Stimulated activated naive CD4-positive, alpha-beta T cell treated with Interleukin-2 at 50 U/mL for 16 hours (primary cell): Measurements from ENCODE around the gene AMPH.
"Not testable (repeated sequence)": the region's sequence is repeated elsewhere in the genome, so short reads cannot be mapped to it uniquely, and the experiment has no call there.

Source experiments
- DNase-seq: peaks from one replicate; lab custom pipeline; 2025; lab: John Stamatoyannopoulos, UW

Gene AMPH

GRCh38 chr7:38395921-38396552 lies 235.1 kb downstream of the AMPH start:
- DNase-seq = not testable (repeated sequence)

- DNase-seq = no peak
These were observed 236.5 kb downstream of the AMPH start for GRCh38 chr7:38394660-38395059.

GRCh38 chr7:38393874-38394273 lies 237.3 kb downstream of the AMPH start:
- DNase-seq = no peak

GRCh38 chr7:38391751-38392150 lies 239.4 kb downstream of the AMPH start:
- DNase-seq = no peak

- no peak for DNase-seq
These were observed 245.5 kb downstream of the AMPH start for GRCh38 chr7:38385682-38386081.

GRCh38 chr7:38383281-38383680 lies 247.9 kb downstream of the AMPH start:
- DNase-seq = no peak

- no peak for DNase-seq
These were observed 248.5 kb downstream of the AMPH start for GRCh38 chr7:38382684-38383083.

- no peak for DNase-seq
These were observed 255.7 kb downstream of the AMPH start for GRCh38 chr7:38375453-38375852.

- DNase-seq = peak; percentile 40
These were observed 256.7 kb downstream of the AMPH start for GRCh38 chr7:38374507-38374906.

GRCh38 chr7:38373155-38373554 lies 258.0 kb downstream of the AMPH start:
- DNase-seq = no peak

- no peak for DNase-seq
These were observed 258.9 kb downstream of the AMPH start for GRCh38 chr7:38372290-38372689.

GRCh38 chr7:38369816-38370493 lies 261.2 kb downstream of the AMPH start:
- DNase-seq = peak; percentile 67

GRCh38 chr7:38368191-38368605 lies 263.0 kb downstream of the AMPH start:
- peak; percentile 64 for DNase-seq

GRCh38 chr7:38367301-38367890 lies 263.8 kb downstream of the AMPH start:
- DNase-seq = no peak

- DNase-seq = peak; percentile 68
These were observed 267.8 kb downstream of the AMPH start for GRCh38 chr7:38363379-38363778.

- peak; percentile 55 for DNase-seq
These were observed 268.4 kb downstream of the AMPH start for GRCh38 chr7:38362611-38363237.

GRCh38 chr7:38360776-38361175 lies 270.4 kb downstream of the AMPH start:
- no peak for DNase-seq

- DNase-seq = peak; percentile 78
These were observed 272.0 kb downstream of the AMPH start for GRCh38 chr7:38359071-38359601.

GRCh38 chr7:38358273-38358831 lies 272.8 kb downstream of the AMPH start:
- peak; percentile 48 for DNase-seq

- DNase-seq = peak; percentile 51
These were observed 276.8 kb downstream of the AMPH start for GRCh38 chr7:38354271-38354851.

GRCh38 chr7:38353431-38353881 lies 277.7 kb downstream of the AMPH start:
- DNase-seq = peak; percentile 30

GRCh38 chr7:38351601-38352000 lies 279.6 kb downstream of the AMPH start:
- no peak for DNase-seq
